Stomach (tissue), 4 donors: ENCODE measurements around the gene SLC35E2B.

Experiments used
- CTCF ChIP-seq, 7 experiments: fragments of 450-650 bp in 4 of 7; fragments of 200-600 bp in 3 of 7; sonication (generic) in 3 of 7; IDR thresholded peaks; one replicate each; pipeline ENCODE4 v1.5.1; 2016 to 2019; ENCODE audit warnings: antibody characterized with exemption in 7 of 7, control low read depth in 2 of 7, mild to moderate bottlenecking in 1 of 7
- EP300 ChIP-seq: sonication (generic); formaldehyde crosslinking; IDR thresholded peaks from one replicate; pipeline ENCODE4 v1.6.1; 2017; ENCODE audit warnings: antibody characterized with exemption
- POLR2AphosphoS5 ChIP-seq, 3 donors: sonication (generic); formaldehyde crosslinking; IDR thresholded peaks; one replicate each; pipeline ENCODE4 v1.6.1; 2016; ENCODE audit warnings: antibody characterized with exemption in 3 of 3

GRCh38 chr1:1621173-1622009, 71.2 kb downstream of the SLC35E2B start:
- TF ChIP-seq CTCF (IDR thresholded peaks at IDR 0.05) = no peak
- TF ChIP-seq EP300 = no peak
- TF ChIP-seq POLR2AphosphoS5 (IDR thresholded peaks at IDR 0.05) = no peak
